PFSK-1 (cell line): Measurements from ENCODE around the gene TBRG4.

ENCODE experiments used
- FOXP2 ChIP-seq: optimal IDR thresholded peaks from 2 replicates; pipeline ENCODE3; 2011; ENCODE audit warnings: borderline replicate concordance, control low read depth, inconsistent platforms; ENCODE audit not compliant: insufficient read depth; ENCODE audit errors: extremely low read length, extremely low read depth
- POLR2AphosphoS5 ChIP-seq: IDR thresholded peaks from 2 replicates; pipeline ENCODE4 v1.6.1; 2012; ENCODE audit warnings: low read depth, mild to moderate bottlenecking, control low read depth, low read length, moderate library complexity
- SIN3A ChIP-seq: IDR thresholded peaks from 2 replicates; pipeline ENCODE4 v1.6.1; 2012; ENCODE audit warnings: mild to moderate bottlenecking, low read length, moderate library complexity, borderline replicate concordance; ENCODE audit not compliant: insufficient read depth
- TAF1 ChIP-seq: IDR thresholded peaks from 2 replicates; pipeline ENCODE4 v1.6.1; 2012; ENCODE audit warnings: low read length, control low read depth, borderline replicate concordance; ENCODE audit not compliant: insufficient read depth
- TF ChIP-seq, protein P1 (sequence below), 2 experiments: IDR thresholded peaks; 2 replicates each; pipeline versions ENCODE4 v1.6.1 to v1.8.0; 2011 to 2012; ENCODE audit warnings: low read depth in 2 of 2, low read length in 2 of 2, control low read depth in 1 of 2, inconsistent platforms in 1 of 2, mild to moderate bottlenecking in 1 of 2, moderate library complexity in 1 of 2; ENCODE audit not compliant: insufficient read depth in 1 of 2

TBRG4 gene

DNA sequence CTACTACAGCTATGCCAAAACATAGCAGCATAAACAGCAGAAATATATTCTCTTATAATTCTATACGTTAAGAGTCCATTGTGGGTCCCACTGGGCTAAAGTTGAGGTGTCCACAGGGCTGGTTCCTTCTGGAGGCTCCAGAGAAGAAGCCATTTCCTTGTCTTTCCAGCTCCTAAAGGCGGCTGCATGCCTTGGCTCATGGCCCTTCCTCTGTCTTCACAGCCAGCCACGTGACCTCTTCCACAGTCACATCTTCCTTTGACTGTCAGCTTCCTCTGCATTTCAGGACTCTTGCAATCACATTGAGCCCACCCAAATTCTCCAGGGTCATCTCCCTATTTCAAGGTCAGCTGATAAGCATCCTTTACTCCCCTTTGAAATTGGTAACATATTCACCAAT, 40.0 kb downstream of the TBRG4 start:
- TF ChIP-seq TAF1 (no peak), FOXP2 (no peak), SIN3A (no peak), POLR2AphosphoS5 (no peak)
- TF ChIP-seq, protein P1, sequence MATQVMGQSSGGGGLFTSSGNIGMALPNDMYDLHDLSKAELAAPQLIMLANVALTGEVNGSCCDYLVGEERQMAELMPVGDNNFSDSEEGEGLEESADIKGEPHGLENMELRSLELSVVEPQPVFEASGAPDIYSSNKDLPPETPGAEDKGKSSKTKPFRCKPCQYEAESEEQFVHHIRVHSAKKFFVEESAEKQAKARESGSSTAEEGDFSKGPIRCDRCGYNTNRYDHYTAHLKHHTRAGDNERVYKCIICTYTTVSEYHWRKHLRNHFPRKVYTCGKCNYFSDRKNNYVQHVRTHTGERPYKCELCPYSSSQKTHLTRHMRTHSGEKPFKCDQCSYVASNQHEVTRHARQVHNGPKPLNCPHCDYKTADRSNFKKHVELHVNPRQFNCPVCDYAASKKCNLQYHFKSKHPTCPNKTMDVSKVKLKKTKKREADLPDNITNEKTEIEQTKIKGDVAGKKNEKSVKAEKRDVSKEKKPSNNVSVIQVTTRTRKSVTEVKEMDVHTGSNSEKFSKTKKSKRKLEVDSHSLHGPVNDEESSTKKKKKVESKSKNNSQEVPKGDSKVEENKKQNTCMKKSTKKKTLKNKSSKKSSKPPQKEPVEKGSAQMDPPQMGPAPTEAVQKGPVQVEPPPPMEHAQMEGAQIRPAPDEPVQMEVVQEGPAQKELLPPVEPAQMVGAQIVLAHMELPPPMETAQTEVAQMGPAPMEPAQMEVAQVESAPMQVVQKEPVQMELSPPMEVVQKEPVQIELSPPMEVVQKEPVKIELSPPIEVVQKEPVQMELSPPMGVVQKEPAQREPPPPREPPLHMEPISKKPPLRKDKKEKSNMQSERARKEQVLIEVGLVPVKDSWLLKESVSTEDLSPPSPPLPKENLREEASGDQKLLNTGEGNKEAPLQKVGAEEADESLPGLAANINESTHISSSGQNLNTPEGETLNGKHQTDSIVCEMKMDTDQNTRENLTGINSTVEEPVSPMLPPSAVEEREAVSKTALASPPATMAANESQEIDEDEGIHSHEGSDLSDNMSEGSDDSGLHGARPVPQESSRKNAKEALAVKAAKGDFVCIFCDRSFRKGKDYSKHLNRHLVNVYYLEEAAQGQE (IDR thresholded peaks at IDR 0.05; ENCODE audit: insufficient read depth in 1 of 2, low read depth in 2 of 2, low read length in 2 of 2) = no peak

DNA sequence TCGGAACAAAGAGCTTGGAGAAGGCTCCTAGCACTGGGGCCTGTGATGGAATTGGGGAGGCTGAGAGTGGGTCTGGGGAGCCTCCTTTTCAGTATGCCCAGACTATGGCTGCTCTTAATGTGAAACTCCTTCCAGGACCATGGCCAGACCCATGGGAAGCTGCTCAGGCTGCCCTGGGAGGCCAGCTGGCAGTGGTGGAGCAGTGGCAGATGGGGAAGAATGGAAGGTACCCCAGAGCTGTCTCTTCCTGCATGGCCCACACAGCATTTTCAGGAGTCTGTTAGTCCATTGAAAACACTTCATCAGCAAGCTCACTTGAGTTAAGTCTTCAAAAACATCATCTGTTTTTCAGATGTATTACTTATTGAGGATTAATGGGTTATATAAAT, 41.2 kb downstream of the TBRG4 start:
- TF ChIP-seq FOXP2 = no peak
- TF ChIP-seq, protein P1 (IDR thresholded peaks at IDR 0.05; ENCODE audit: insufficient read depth in 1 of 2, low read depth in 2 of 2, low read length in 2 of 2) = no peak
- no peak for TF ChIP-seq POLR2AphosphoS5
- TF ChIP-seq TAF1 = no peak
- TF ChIP-seq SIN3A = no peak

DNA sequence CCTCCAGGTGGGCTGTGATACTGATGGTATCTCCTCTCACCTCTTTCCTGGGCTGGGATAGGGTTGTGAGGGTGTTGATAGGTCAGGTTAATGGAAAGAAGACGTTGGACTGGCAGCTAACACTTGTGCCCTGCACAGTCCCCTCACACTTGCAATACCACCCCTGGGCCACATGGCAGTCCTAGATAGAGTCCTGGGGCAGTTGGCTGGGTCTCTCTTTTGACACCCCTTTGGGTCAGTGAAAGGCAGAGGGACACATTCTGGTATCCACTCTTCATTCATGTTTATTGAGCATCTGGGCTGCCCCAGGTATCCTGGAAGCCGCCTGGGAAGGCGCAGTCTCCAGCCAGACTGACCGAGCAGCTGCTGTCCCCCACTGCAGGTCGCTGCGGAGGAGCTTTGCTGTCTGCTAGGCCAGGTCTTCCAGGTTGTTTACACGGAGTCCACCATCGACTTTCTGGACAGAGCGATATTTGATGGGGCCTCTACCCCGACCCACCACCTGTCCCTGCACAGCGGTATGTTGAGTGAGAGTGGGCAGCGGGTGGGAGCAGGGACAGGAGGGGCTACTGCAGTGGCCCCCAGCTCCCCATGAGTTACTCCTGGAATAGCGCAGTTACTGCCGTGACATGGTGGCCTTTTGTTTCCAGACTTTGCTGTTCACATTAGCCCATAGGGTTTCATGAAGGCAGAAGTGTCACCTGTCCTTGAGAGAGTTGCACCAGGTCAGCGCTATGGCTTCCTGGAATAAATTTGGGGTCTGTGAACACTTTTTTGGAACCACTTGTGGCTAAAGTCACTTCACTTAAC, 41.8 kb downstream of the TBRG4 start:
- TF ChIP-seq FOXP2 (no peak), SIN3A (no peak), POLR2AphosphoS5 (no peak), TAF1 (no peak)
- TF ChIP-seq, protein P1 (IDR thresholded peaks at IDR 0.05; ENCODE audit: insufficient read depth in 1 of 2, low read depth in 2 of 2, low read length in 2 of 2) = no peak

DNA sequence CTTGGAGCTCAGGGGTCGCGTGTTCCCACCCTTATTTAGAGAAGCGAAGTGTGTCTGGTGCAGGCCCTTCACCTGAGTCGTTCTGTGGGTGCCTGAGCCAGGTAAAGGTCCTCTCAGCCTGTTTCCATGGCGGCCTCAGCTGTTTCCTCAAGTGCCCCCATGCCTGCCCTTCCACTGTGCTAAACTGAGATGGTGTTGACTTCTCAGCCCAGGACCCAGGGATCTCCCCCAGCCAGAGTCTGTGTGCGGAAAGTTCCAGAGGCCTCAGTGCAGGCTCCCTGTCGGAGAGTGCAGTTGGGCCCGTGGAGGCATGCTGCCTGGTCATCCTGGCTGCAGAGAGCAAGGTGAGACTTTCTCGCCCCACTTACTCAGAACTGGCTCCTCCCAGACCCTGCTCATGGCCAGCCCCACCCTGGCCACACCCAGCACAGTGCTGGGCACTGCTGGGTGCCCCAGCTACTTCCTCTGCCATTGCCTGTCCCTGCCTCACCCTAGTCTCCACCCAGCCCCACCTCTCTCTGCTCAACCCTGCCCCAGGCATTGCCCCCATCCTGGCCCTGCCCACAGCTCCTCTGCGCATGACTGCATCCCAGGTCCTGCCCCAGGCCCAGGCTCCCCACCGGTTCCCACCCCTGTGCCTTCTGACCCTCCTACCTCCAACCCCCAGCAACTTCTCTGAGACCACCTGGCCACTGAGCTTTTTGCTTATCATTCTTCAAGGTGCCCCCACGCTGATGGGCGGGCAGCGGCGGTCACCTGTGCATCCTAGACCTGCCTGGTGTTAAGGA, 43.1 kb downstream of the TBRG4 start:
- no peak for TF ChIP-seq POLR2AphosphoS5
- TF ChIP-seq, protein P1 (IDR thresholded peaks at IDR 0.05; ENCODE audit: insufficient read depth in 1 of 2, low read depth in 2 of 2, low read length in 2 of 2) = no peak
- no peak for TF ChIP-seq TAF1
- TF ChIP-seq FOXP2 = no peak
- TF ChIP-seq SIN3A = no peak
